ENCODE results near the gene FOXP2. TPM values are rescaled to one million over a fixed set of nuclear protein-coding genes. Genes with fewer than 3 reads are reported as not detected.

Gene FOXP2
- total RNA-seq, 2 experiments from 2014 or later: not detected

GRCh38 chr7:114650491-114650890 is 235.9 kb downstream of the FOXP2 start:
- CTCF ChIA-PET (ENCODE audit: unreplicated experiment): no interaction called here
- DNase-seq (ENCODE audit: low spot score): no peak
- H3K4me3 ChIP-seq (ENCODE audit: low read depth, low read length, poor library complexity, severe bottlenecking): no peak overlapping the region
- H3K9me2 ChIP-seq (ENCODE audit: insufficient read depth, low read length): no peaks in the 10 kb centered on the region
- no peaks in the 10 kb centered on the region for H4K20me1 ChIP-seq (ENCODE audit: insufficient read depth, low read length)
- no peaks in the 10 kb centered on the region for H3K36me3 ChIP-seq (ENCODE audit: insufficient read depth, low read length)
- BruUV-seq (replicated peaks): no TSS peak
- POLR2A ChIA-PET: no interaction called here
- TF ChIP-seq CTCF (conservative IDR thresholded peaks at IDR 0.05; ENCODE audit: low read length): no peak
- TF ChIP-seq EZH2phosphoT487 (IDR thresholded peaks at IDR 0.05; ENCODE audit: borderline replicate concordance, low read depth, low read length): no peak
- intact Hi-C loops (cut with micrococcal nuclease; ENCODE audit: unreplicated experiment): no loop called here
- H3K4me2 ChIP-seq (ENCODE audit: low read length): no peak overlapping the region
- no peak overlapping the region for H3K27ac ChIP-seq (ENCODE audit: low read depth, low read length, poor library complexity, severe bottlenecking)
- no peaks in the 10 kb centered on the region for H3K4me1 ChIP-seq (ENCODE audit: insufficient read depth, low read length, poor library complexity, severe bottlenecking)
- no peaks in the 10 kb centered on the region for H3K9me3 ChIP-seq (ENCODE audit: low read length)
- no peaks in the 10 kb centered on the region for H3K79me2 ChIP-seq (ENCODE audit: insufficient read depth, low read depth, low read length)
- no peak overlapping the region for H2AFZ ChIP-seq (ENCODE audit: low read length)

- no TSS peak for BruUV-seq (replicated peaks)
- Histone ChIP-seq H3K36me3 (ENCODE audit: insufficient read depth, low read length) (no peaks in the 10 kb centered on the region), H2AFZ (ENCODE audit: low read length) (no peak overlapping the region), H3K79me2 (ENCODE audit: insufficient read depth, low read depth, low read length) (no peaks in the 10 kb centered on the region), H3K4me3 (ENCODE audit: low read depth, low read length, poor library complexity, severe bottlenecking) (no peak overlapping the region), H3K9me3 (ENCODE audit: low read length) (no peaks in the 10 kb centered on the region), H3K27ac (ENCODE audit: low read depth, low read length, poor library complexity, severe bottlenecking) (no peak overlapping the region), H3K4me2 (ENCODE audit: low read length) (no peak overlapping the region), H3K9me2 (ENCODE audit: insufficient read depth, low read length) (no peaks in the 10 kb centered on the region), H3K4me1 (ENCODE audit: insufficient read depth, low read length, poor library complexity, severe bottlenecking) (no peaks in the 10 kb centered on the region), H4K20me1 (ENCODE audit: insufficient read depth, low read length) (no peaks in the 10 kb centered on the region)
- ChIA-PET POLR2A (interaction anchor here (0.7 to 1.1 kb wide), 2 partner anchors 14 to 15 kb away, joined by 3 to 4 read pairs; no protein-coding TSS in a partner anchor), CTCF (ENCODE audit: unreplicated experiment) (no interaction called here)
- DNase-seq (ENCODE audit: low spot score): no peak
- no peak for TF ChIP-seq CTCF (conservative IDR thresholded peaks at IDR 0.05; ENCODE audit: low read length)
- TF ChIP-seq EZH2phosphoT487 (IDR thresholded peaks at IDR 0.05; ENCODE audit: borderline replicate concordance, low read depth, low read length): no peak
- intact Hi-C loops (cut with micrococcal nuclease; ENCODE audit: unreplicated experiment): no loop called here
Measured at GRCh38 chr7:114652041-114652440, 237.4 kb downstream of the FOXP2 start.

DNA sequence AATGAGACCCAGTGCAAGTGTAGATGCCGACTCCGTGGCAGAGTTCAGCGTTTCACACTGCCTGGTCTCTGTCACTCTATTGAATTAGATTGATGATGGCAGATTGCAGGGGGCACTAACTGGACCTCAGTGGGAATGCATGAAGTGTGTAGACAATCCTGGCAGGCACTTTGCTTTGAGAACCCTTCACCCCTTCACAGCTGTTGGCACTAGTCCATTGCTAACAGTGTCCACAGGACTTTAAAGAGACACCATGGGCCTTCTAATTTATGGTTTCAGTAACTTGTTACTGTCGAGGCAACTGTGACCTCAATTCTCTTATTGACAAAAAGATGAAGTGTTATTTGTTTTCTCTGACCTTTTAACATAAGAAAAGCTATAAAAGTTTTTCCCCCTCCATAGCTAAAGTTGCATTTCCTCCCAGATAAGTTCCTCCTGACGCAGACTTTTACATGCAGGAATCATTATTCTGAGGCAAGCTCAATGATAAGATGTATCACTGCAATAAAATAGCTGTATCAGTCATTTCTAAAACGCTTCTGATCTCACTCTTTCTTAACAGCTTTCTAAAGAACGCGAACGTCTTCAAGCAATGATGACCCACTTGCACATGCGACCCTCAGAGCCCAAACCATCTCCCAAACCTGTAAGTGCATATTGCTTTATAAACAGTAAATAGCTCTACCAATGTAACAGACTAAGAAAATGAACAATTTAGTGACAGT is 238.9 kb downstream of the FOXP2 start:
- TF ChIP-seq CTCF (conservative IDR thresholded peaks at IDR 0.05; ENCODE audit: low read length): no peak
- TF ChIP-seq EZH2phosphoT487 (IDR thresholded peaks at IDR 0.05; ENCODE audit: borderline replicate concordance, low read depth, low read length): no peak
- no TSS peak for BruUV-seq (replicated peaks)
- Histone ChIP-seq H3K9me3 (ENCODE audit: low read length) (no peaks in the 10 kb centered on the region), H3K79me2 (ENCODE audit: insufficient read depth, low read depth, low read length) (no peaks in the 10 kb centered on the region), H4K20me1 (ENCODE audit: insufficient read depth, low read length) (no peaks in the 10 kb centered on the region), H3K4me2 (ENCODE audit: low read length) (no peak overlapping the region), H3K4me1 (ENCODE audit: insufficient read depth, low read length, poor library complexity, severe bottlenecking) (no peaks in the 10 kb centered on the region), H3K27ac (ENCODE audit: low read depth, low read length, poor library complexity, severe bottlenecking) (no peak overlapping the region), H2AFZ (ENCODE audit: low read length) (no peak overlapping the region), H3K9me2 (ENCODE audit: insufficient read depth, low read length) (no peaks in the 10 kb centered on the region), H3K4me3 (ENCODE audit: low read depth, low read length, poor library complexity, severe bottlenecking) (no peak overlapping the region), H3K36me3 (ENCODE audit: insufficient read depth, low read length) (no peaks in the 10 kb centered on the region)
- intact Hi-C loops (cut with micrococcal nuclease; ENCODE audit: unreplicated experiment): no loop called here
- POLR2A ChIA-PET: interaction anchor here (0.8 kb wide), 1 partner anchor 21 kb away, joined by 3 read pairs; no protein-coding TSS in a partner anchor
- DNase-seq (ENCODE audit: low spot score): no peak
- CTCF ChIA-PET (ENCODE audit: unreplicated experiment): no interaction called here

All from OCI-LY7 (cell line).